Neural progenitor cell (in vitro differentiated cells): ENCODE results near the gene ABL2. TPM values are rescaled to one million over a fixed set of nuclear protein-coding genes. Genes with fewer than 3 reads are reported as not detected.

Source experiments
- DNase-seq: peaks from one replicate; pipeline ENCODE4 v3.0.0-alpha.2; 2016; ENCODE audit warnings: low spot score
- H2AFZ ChIP-seq: fragments of 200-600 bp; sonication (generic); replicated peaks from 2 replicates; pipeline ENCODE4 v1.6.1; 2016; ENCODE audit warnings: antibody characterized with exemption
- H3F3A ChIP-seq: fragments of 200-600 bp; sonication (generic); 2 replicates; pipeline ENCODE4 v1.6.1; 2016; ENCODE audit warnings: antibody characterized with exemption, low read depth
- H3K27ac ChIP-seq: fragments of 200-600 bp; sonication (generic); 2 replicates; pipeline ENCODE4 v1.5.1; 2016; ENCODE audit warnings: mild to moderate bottlenecking
- H3K27me3 ChIP-seq: fragments of 200-600 bp; sonication (generic); 2 replicates; pipeline ENCODE4 v1.6.1; 2016; ENCODE audit warnings: mild to moderate bottlenecking, moderate library complexity
- H3K36me3 ChIP-seq: fragments of 200-600 bp; sonication (generic); 2 replicates; pipeline ENCODE4 v1.5.1; 2016
- H3K4me1 ChIP-seq: fragments of 200-600 bp; sonication (generic); 2 replicates; pipeline ENCODE4 v1.6.1; 2016; ENCODE audit warnings: mixed run types
- H3K4me2 ChIP-seq: fragments of 200-600 bp; sonication (generic); 2 replicates; pipeline ENCODE4 v1.6.1; 2016
- H3K4me3 ChIP-seq: fragments of 200-600 bp; sonication (generic); 2 replicates; pipeline ENCODE4 v1.5.1; 2016
- H3K79me2 ChIP-seq: fragments of 200-600 bp; sonication (generic); 2 replicates; pipeline ENCODE4 v1.6.1; 2016; ENCODE audit warnings: low read depth
- H3K9ac ChIP-seq: fragments of 200-600 bp; sonication (generic); 2 replicates; pipeline ENCODE4 v1.6.1; 2016
- H3K9me3 ChIP-seq: fragments of 200-600 bp; sonication (generic); 2 replicates; pipeline ENCODE4 v1.5.1; 2016; ENCODE audit warnings: low read depth
- H4K20me1 ChIP-seq: fragments of 200-600 bp; sonication (generic); 2 replicates; pipeline ENCODE4 v1.6.1; 2016; ENCODE audit warnings: low read depth
- H3K27ac Mint-ChIP-seq: 3 replicates; pipeline ENCODE4 v1.8.0; 2021; ENCODE audit warnings: mixed read lengths
- H3K27me3 Mint-ChIP-seq: 2 replicates; pipeline ENCODE4 v1.8.0; 2022; ENCODE audit warnings: low read depth, mild to moderate bottlenecking, inconsistent platforms, moderate library complexity, mixed read lengths; ENCODE audit not compliant: insufficient read depth
- H3K36me3 Mint-ChIP-seq: 3 replicates; pipeline ENCODE4 v1.8.0; 2021; ENCODE audit warnings: mixed read lengths
- H3K4me1 Mint-ChIP-seq: 3 replicates; pipeline ENCODE4 v1.8.0; 2021; ENCODE audit warnings: mixed read lengths
- H3K4me3 Mint-ChIP-seq: 3 replicates; pipeline ENCODE4 v1.8.0; 2021; ENCODE audit warnings: mild to moderate bottlenecking, moderate library complexity, mixed read lengths
- H3K9me3 Mint-ChIP-seq: 3 replicates; pipeline ENCODE4 v1.8.0; 2020; ENCODE audit warnings: mixed read lengths
- EZH2 ChIP-seq: fragments of 200-600 bp; sonication (generic); IDR thresholded peaks from 2 replicates; pipeline ENCODE4 v1.6.1; 2017; ENCODE audit warnings: antibody characterized with exemption, mild to moderate bottlenecking, moderate library complexity
- EZH2phosphoT487 ChIP-seq: fragments of 200-600 bp; sonication (generic); IDR thresholded peaks from 2 replicates; pipeline ENCODE4 v1.6.1; 2017; ENCODE audit warnings: antibody characterized with exemption
- total RNA-seq: library from RNA; depleted of rRNA; stranded (reverse); fragments of >200 nt; gene quantifications from 2 replicates; pipeline ENCODE4 v1.2.3, GENCODE V29; 2015; ENCODE audit warnings: low replicate concordance
- TF ChIP-seq, protein P1 (sequence below): fragments of 200-600 bp; sonication (generic); IDR thresholded peaks from 2 replicates; pipeline ENCODE4 v1.5.1; 2017; ENCODE audit warnings: antibody characterized with exemption, mild to moderate bottlenecking

ABL2 gene
- total RNA-seq, 1 donor from 2014 or later: 17.9 TPM

DNA sequence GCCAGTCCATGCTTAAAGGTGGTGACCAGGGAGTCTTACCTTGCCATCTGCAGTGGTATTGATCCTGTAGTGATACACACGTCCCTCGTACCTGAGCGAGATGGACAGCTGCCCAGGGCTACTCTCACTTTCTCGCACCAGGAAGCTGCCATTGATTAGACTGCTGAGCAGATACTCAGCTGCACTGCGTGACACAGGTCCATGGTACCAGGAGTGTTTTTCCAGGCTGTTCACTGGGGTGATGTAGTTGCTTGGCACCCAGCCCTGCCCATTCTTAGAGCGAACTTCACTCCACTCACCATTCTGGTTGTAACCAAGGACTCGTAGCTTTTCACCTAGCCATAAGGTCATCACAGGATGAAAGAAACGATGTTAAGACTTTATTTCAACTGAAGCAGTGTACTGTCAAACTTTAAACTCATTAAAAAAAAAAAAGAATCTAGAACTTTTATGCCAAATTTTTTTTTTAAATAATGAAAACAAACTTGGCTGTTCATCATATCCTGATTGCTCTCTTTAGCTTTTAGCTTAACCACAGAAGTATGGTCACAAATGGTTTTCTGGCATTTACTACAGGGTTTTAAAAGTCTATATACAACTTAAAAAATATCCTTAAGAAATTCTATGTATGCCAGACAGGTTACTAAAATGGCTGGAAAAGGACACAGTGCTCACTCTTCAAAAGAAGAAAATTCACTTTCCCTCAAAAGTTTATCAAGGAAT lies 103.0 kb downstream of the ABL2 start:
- no peaks in the 10 kb centered on the region for H3K27me3 ChIP-seq
- no peaks in the 10 kb centered on the region for H3K9me3 Mint-ChIP-seq
- DNase-seq: no peak
- no peaks in the 10 kb centered on the region for H3K36me3 ChIP-seq
- H3K4me2 ChIP-seq: no peak overlapping the region
- no peak overlapping the region for H2AFZ ChIP-seq
- H3F3A ChIP-seq: no peaks in the 10 kb centered on the region
- no peaks in the 10 kb centered on the region for H3K4me1 Mint-ChIP-seq
- H4K20me1 ChIP-seq: no peaks in the 10 kb centered on the region
- no peak overlapping the region for H3K27ac ChIP-seq
- H3K4me3 ChIP-seq: no peak overlapping the region
- no peak overlapping the region for H3K4me3 Mint-ChIP-seq
- peaks cover 11% of the 10 kb centered on the region for H3K36me3 Mint-ChIP-seq
- no peak overlapping the region for H3K9ac ChIP-seq
- no peaks in the 10 kb centered on the region for H3K9me3 ChIP-seq
- H3K27ac Mint-ChIP-seq: no peak overlapping the region
- no peaks in the 10 kb centered on the region for H3K79me2 ChIP-seq
- TF ChIP-seq EZH2phosphoT487 (no peak), EZH2 (no peak)
- TF ChIP-seq, protein P1, sequence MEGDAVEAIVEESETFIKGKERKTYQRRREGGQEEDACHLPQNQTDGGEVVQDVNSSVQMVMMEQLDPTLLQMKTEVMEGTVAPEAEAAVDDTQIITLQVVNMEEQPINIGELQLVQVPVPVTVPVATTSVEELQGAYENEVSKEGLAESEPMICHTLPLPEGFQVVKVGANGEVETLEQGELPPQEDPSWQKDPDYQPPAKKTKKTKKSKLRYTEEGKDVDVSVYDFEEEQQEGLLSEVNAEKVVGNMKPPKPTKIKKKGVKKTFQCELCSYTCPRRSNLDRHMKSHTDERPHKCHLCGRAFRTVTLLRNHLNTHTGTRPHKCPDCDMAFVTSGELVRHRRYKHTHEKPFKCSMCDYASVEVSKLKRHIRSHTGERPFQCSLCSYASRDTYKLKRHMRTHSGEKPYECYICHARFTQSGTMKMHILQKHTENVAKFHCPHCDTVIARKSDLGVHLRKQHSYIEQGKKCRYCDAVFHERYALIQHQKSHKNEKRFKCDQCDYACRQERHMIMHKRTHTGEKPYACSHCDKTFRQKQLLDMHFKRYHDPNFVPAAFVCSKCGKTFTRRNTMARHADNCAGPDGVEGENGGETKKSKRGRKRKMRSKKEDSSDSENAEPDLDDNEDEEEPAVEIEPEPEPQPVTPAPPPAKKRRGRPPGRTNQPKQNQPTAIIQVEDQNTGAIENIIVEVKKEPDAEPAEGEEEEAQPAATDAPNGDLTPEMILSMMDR: no peak
- H3K4me1 ChIP-seq: no peaks in the 10 kb centered on the region
- H3K27me3 Mint-ChIP-seq: no peaks in the 10 kb centered on the region

DNA sequence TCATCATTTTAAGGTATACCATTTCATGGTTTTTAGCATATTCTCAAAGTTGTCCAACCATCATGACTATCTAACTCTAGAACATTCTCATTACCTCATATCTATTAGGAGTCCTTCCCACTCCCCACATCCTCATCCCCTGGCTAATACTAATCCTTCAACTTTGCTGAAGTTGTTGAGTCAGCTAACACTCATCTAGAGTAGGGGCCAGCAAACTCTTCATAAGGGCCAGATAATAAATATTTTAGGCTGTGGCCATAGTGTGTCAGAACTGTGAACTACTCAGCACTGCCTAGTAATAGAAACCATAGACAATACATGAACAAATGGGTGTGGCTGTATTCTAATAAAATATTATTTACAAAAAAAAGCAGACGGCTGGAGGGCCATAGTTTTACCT lies 104.6 kb downstream of the ABL2 start:
- no peak overlapping the region for H3K4me3 Mint-ChIP-seq
- no peaks in the 10 kb centered on the region for H3K27me3 ChIP-seq
- H3K4me2 ChIP-seq: no peak overlapping the region
- no peaks in the 10 kb centered on the region for H3K4me1 ChIP-seq
- no peaks in the 10 kb centered on the region for H3K9me3 ChIP-seq
- peaks cover 11% of the 10 kb centered on the region for H3K36me3 Mint-ChIP-seq
- H3K36me3 ChIP-seq: peaks cover 5% of the 10 kb centered on the region
- H3K79me2 ChIP-seq: no peaks in the 10 kb centered on the region
- no peaks in the 10 kb centered on the region for H3F3A ChIP-seq
- H3K27ac ChIP-seq: no peak overlapping the region
- H3K4me3 ChIP-seq: no peak overlapping the region
- no peaks in the 10 kb centered on the region for H4K20me1 ChIP-seq
- H3K27me3 Mint-ChIP-seq: no peaks in the 10 kb centered on the region
- no peak overlapping the region for H3K27ac Mint-ChIP-seq
- H3K9ac ChIP-seq: no peak overlapping the region
- H3K9me3 Mint-ChIP-seq: no peaks in the 10 kb centered on the region
- no peak for DNase-seq
- H3K4me1 Mint-ChIP-seq: no peaks in the 10 kb centered on the region
- TF ChIP-seq, protein P1: no peak
- TF ChIP-seq EZH2phosphoT487: no peak
- no peak for TF ChIP-seq EZH2
- H2AFZ ChIP-seq: no peak overlapping the region

DNA sequence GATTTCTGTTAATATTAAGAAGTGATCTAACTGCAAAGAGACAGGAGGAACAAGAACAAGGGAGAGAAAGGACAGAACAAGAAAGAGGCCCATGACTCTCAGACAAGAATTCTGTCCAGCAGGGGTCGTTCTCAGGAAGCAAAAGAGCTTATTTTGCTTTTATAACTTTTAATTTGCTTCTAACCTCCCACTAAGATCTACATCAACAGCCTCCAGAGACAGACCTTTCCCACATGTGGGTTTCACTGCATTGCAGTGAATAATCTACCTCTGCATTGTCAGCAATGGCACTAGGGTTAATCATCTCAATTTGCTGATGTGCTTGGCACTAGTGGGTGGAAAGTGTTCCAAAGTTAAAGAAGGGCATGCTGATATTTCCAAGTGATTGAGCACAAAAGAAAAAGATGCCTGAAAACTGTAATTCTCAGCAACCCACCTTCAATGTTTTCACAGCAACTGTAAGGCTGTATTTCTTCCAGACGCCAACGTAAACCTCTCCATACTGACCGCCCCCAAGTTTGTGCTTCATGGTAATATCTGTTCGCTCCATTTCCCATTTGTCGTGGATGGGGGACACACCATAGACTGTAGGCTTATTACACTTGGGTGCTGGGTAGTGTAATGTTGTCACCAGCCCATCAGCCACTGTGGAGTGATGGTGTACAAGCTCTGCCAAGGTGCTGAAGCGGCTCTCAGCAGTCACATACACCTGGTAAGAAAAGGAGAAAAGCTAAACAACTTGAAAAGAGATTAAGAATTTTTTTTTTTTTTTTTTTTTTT lies 108.1 kb downstream of the ABL2 start:
- no peak overlapping the region for H3K9ac ChIP-seq
- H4K20me1 ChIP-seq: no peaks in the 10 kb centered on the region
- Mint-ChIP-seq H3K27me3 (no peaks in the 10 kb centered on the region), H3K4me3 (no peak overlapping the region), H3K4me1 (no peaks in the 10 kb centered on the region), H3K9me3 (no peaks in the 10 kb centered on the region), H3K27ac (no peak overlapping the region), H3K36me3 (peaks cover 27% of the 10 kb centered on the region)
- H3K9me3 ChIP-seq: no peaks in the 10 kb centered on the region
- H3K27me3 ChIP-seq: no peaks in the 10 kb centered on the region
- H3K4me1 ChIP-seq: no peaks in the 10 kb centered on the region
- TF ChIP-seq, protein P1: peak; percentile 66
- no peak for TF ChIP-seq EZH2phosphoT487
- H3K4me2 ChIP-seq: no peak overlapping the region
- H3F3A ChIP-seq: no peaks in the 10 kb centered on the region
- H3K27ac ChIP-seq: no peak overlapping the region
- no peak overlapping the region for H2AFZ ChIP-seq
- peaks cover 5% of the 10 kb centered on the region for H3K36me3 ChIP-seq
- no peaks in the 10 kb centered on the region for H3K79me2 ChIP-seq
- DNase-seq: peak; percentile 44
- no peak overlapping the region for H3K4me3 ChIP-seq
